SK-N-SH treated with all-trans-retinoic acid at 6 μM for 48 hours (cell line): ENCODE data around the gene UNC119B.
A peak's percentile ranks its signal among the peaks of the same experiment; 100 is the strongest.

Source experiments
- ATAC-seq: fragments of 200-7000 bp; cut with Tn5 transposase; 3 replicates; pipeline ENCODE4 v1.9.1; 2020; ENCODE audit warnings: mild to moderate bottlenecking, moderate library complexity
- ARNTL ChIP-seq: fragments of 450-650 bp; formaldehyde crosslinking; IDR thresholded peaks from 2 replicates; pipeline ENCODE4 v1.5.0; 2020; ENCODE audit warnings: low read depth, mild to moderate bottlenecking, moderate library complexity, borderline replicate concordance
- BACH2 ChIP-seq: fragments of 250-450 bp; sonication (Bioruptor Pico); IDR thresholded peaks from 2 replicates; pipeline ENCODE4 v1.9.0; 2021; ENCODE audit warnings: mild to moderate bottlenecking, borderline replicate concordance
- CSDC2 ChIP-seq: fragments of 250-450 bp; sonication (Bioruptor Pico); IDR thresholded peaks from 2 replicates; pipeline ENCODE4 v1.5.0; 2020; ENCODE audit warnings: mild to moderate bottlenecking, moderate library complexity
- ESRRG ChIP-seq: fragments of 250-450 bp; sonication (Bioruptor Pico); IDR thresholded peaks from 2 replicates; pipeline ENCODE4 v1.6.1; 2021; ENCODE audit warnings: mild to moderate bottlenecking
- ISL1 ChIP-seq: fragments of 250-450 bp; sonication (Bioruptor Pico); IDR thresholded peaks from 2 replicates; pipeline ENCODE4 v2.1.2; 2022; ENCODE audit warnings: mild to moderate bottlenecking, moderate library complexity
- OSR1 ChIP-seq: fragments of 250-450 bp; sonication (Bioruptor Pico); IDR thresholded peaks from 2 replicates; pipeline ENCODE4 v1.8.0; 2022; ENCODE audit warnings: moderate library complexity, mild to moderate bottlenecking, inconsistent platforms
- PPARA ChIP-seq: fragments of 250-450 bp; sonication (Bioruptor Pico); IDR thresholded peaks from 2 replicates; pipeline ENCODE4 v1.5.0; 2020; ENCODE audit warnings: mild to moderate bottlenecking, borderline replicate concordance
- RARB ChIP-seq: fragments of 250-450 bp; sonication (Bioruptor Pico); IDR thresholded peaks from 2 replicates; pipeline ENCODE4 v1.8.0; 2021; ENCODE audit warnings: mild to moderate bottlenecking, moderate library complexity
- SNAI2 ChIP-seq: fragments of 250-450 bp; sonication (Bioruptor Pico); IDR thresholded peaks from 2 replicates; pipeline ENCODE4 v1.5.0; 2020; ENCODE audit warnings: mild to moderate bottlenecking, moderate library complexity
- TCF4 ChIP-seq: fragments of 250-450 bp; sonication (Bioruptor Pico); IDR thresholded peaks from 2 replicates; pipeline ENCODE4 v1.8.0; 2021; ENCODE audit warnings: mild to moderate bottlenecking, moderate library complexity, borderline replicate concordance
- TOX ChIP-seq: fragments of 250-450 bp; sonication (Bioruptor Pico); IDR thresholded peaks from 2 replicates; pipeline ENCODE4 v1.8.0; 2021; ENCODE audit warnings: mild to moderate bottlenecking, moderate library complexity, borderline replicate concordance
- ZC3H10 ChIP-seq: fragments of 250-450 bp; sonication (Bioruptor Pico); IDR thresholded peaks from 2 replicates; pipeline ENCODE4 v1.5.1; 2021; ENCODE audit warnings: mild to moderate bottlenecking, moderate library complexity
- ZFP3 ChIP-seq: fragments of 250-450 bp; sonication (Bioruptor Pico); IDR thresholded peaks from 2 replicates; pipeline ENCODE4 v1.5.0; 2020; ENCODE audit warnings: mild to moderate bottlenecking, moderate library complexity
- ZFP30 ChIP-seq: fragments of 450-650 bp; formaldehyde crosslinking; IDR thresholded peaks from 2 replicates; pipeline ENCODE4 v1.5.0; 2022; ENCODE audit warnings: mild to moderate bottlenecking, moderate library complexity
- ZNF565 ChIP-seq: fragments of 450-650 bp; formaldehyde crosslinking; conservative IDR thresholded peaks from 2 replicates; pipeline ENCODE4 v1.5.0; 2020; ENCODE audit warnings: low read depth, mild to moderate bottlenecking, moderate library complexity
- ZNF70 ChIP-seq: fragments of 450-650 bp; formaldehyde crosslinking; IDR thresholded peaks from 2 replicates; pipeline ENCODE4 v1.5.0; 2020; ENCODE audit warnings: mild to moderate bottlenecking, moderate library complexity
- ZNF8 ChIP-seq: fragments of 450-650 bp; formaldehyde crosslinking; IDR thresholded peaks from 2 replicates; pipeline ENCODE4 v1.5.0; 2020; ENCODE audit warnings: mild to moderate bottlenecking, moderate library complexity
- TF ChIP-seq, protein P1 (sequence below): fragments of 250-450 bp; sonication (Bioruptor Pico); IDR thresholded peaks from 2 replicates; pipeline ENCODE4 v1.8.0; 2021; ENCODE audit warnings: low read depth, mild to moderate bottlenecking, moderate library complexity, borderline replicate concordance
- TF ChIP-seq, protein P2 (sequence below): fragments of 250-450 bp; sonication (Bioruptor Pico); IDR thresholded peaks from 2 replicates; pipeline ENCODE4 v1.5.1; 2021; ENCODE audit warnings: mild to moderate bottlenecking, moderate library complexity
- TF ChIP-seq, protein P3 (sequence below): fragments of 250-450 bp; sonication (Bioruptor Pico); IDR thresholded peaks from 2 replicates; pipeline ENCODE4 v1.5.1; 2020; ENCODE audit warnings: low read depth, mild to moderate bottlenecking, moderate library complexity
- TF ChIP-seq, protein P4 (sequence below): fragments of 250-450 bp; sonication (Bioruptor Pico); IDR thresholded peaks from 2 replicates; pipeline ENCODE4 v1.5.0; 2020; ENCODE audit warnings: mild to moderate bottlenecking, moderate library complexity

Gene UNC119B

DNA sequence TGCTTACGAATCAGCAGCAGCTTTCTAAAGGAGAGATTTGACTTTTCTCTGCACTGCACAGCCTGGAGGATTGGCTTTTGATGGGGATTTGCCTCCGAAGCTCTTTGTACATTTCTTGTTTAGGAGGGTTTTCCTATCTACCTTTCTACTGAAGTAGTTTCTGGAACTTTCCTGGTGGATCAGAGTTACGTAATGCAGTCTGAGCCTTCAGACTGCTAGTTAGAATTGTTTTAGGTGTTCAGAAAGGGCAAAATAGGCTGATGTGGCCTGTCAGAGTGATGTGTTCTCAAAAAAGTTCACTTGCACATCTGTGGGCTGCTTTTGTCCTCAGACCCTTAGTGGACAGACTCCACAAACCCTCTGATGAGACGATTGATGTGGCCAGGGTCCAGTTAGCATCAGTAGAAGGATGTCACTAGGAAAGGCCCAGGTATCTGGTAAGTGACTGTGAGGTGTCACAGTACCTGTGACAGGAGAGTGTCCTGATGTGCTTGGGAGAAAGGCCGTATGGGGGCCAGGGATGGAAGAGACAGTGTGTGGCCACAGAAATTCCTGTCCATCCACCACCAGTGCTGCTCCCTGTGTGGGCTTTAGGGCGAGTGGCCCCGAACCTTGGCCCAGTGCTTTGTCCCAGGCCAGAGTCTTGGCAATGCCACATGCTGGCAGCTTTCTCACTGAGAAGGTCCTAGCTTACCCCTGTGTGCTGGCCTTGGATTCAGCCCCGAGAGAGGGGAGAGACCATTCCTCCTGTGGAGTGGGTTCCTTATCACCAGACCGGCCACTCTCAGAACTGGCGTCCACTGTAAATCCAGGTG is 10.9 kb downstream of the UNC119B start (continued):
- TF ChIP-seq ZFP3 (CRISPR knock-in tag) (no peak), ESRRG (CRISPR knock-in tag) (no peak), ZNF8 (CRISPR knock-in tag) (no peak), BACH2 (no peak), ARNTL (CRISPR knock-in tag) (no peak)
- TF ChIP-seq, protein P1, sequence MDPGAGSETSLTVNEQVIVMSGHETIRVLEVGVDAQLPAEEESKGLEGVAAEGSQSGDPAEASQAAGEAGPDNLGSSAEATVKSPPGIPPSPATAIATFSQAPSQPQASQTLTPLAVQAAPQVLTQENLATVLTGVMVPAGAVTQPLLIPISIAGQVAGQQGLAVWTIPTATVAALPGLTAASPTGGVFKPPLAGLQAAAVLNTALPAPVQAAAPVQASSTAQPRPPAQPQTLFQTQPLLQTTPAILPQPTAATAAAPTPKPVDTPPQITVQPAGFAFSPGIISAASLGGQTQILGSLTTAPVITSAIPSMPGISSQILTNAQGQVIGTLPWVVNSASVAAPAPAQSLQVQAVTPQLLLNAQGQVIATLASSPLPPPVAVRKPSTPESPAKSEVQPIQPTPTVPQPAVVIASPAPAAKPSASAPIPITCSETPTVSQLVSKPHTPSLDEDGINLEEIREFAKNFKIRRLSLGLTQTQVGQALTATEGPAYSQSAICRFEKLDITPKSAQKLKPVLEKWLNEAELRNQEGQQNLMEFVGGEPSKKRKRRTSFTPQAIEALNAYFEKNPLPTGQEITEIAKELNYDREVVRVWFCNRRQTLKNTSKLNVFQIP (CRISPR knock-in tag): no peak
- TF ChIP-seq, protein P2, sequence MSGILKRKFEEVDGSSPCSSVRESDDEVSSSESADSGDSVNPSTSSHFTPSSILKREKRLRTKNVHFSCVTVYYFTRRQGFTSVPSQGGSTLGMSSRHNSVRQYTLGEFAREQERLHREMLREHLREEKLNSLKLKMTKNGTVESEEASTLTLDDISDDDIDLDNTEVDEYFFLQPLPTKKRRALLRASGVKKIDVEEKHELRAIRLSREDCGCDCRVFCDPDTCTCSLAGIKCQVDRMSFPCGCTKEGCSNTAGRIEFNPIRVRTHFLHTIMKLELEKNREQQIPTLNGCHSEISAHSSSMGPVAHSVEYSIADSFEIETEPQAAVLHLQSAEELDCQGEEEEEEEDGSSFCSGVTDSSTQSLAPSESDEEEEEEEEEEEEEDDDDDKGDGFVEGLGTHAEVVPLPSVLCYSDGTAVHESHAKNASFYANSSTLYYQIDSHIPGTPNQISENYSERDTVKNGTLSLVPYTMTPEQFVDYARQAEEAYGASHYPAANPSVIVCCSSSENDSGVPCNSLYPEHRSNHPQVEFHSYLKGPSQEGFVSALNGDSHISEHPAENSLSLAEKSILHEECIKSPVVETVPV (CRISPR knock-in tag): no peak
- TF ChIP-seq, protein P3, sequence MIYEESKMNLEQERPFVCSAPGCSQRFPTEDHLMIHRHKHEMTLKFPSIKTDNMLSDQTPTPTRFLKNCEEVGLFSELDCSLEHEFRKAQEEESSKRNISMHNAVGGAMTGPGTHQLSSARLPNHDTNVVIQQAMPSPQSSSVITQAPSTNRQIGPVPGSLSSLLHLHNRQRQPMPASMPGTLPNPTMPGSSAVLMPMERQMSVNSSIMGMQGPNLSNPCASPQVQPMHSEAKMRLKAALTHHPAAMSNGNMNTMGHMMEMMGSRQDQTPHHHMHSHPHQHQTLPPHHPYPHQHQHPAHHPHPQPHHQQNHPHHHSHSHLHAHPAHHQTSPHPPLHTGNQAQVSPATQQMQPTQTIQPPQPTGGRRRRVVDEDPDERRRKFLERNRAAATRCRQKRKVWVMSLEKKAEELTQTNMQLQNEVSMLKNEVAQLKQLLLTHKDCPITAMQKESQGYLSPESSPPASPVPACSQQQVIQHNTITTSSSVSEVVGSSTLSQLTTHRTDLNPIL (CRISPR knock-in tag): no peak

DNA sequence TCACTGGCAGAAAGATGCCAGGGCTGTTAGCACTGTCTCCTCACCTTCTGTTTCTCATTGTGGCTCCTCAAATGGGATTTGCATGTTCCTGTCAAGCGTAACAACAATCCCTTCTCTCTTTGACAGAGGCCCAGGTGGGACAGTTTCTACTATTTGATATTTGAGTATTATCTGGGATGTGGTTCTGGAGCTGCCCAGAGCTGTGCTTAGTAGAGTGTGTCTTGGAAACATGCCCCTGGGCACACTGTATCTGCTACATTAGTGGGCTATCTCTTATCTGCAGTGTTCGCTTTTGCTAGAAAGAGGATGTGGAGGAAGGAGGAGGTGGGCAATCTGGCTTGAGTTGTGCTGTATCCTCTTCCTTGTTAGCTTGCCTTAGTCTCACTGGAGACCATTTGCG is 11.6 kb downstream of the UNC119B start:
- no peak for ATAC-seq
- TF ChIP-seq, protein P4, sequence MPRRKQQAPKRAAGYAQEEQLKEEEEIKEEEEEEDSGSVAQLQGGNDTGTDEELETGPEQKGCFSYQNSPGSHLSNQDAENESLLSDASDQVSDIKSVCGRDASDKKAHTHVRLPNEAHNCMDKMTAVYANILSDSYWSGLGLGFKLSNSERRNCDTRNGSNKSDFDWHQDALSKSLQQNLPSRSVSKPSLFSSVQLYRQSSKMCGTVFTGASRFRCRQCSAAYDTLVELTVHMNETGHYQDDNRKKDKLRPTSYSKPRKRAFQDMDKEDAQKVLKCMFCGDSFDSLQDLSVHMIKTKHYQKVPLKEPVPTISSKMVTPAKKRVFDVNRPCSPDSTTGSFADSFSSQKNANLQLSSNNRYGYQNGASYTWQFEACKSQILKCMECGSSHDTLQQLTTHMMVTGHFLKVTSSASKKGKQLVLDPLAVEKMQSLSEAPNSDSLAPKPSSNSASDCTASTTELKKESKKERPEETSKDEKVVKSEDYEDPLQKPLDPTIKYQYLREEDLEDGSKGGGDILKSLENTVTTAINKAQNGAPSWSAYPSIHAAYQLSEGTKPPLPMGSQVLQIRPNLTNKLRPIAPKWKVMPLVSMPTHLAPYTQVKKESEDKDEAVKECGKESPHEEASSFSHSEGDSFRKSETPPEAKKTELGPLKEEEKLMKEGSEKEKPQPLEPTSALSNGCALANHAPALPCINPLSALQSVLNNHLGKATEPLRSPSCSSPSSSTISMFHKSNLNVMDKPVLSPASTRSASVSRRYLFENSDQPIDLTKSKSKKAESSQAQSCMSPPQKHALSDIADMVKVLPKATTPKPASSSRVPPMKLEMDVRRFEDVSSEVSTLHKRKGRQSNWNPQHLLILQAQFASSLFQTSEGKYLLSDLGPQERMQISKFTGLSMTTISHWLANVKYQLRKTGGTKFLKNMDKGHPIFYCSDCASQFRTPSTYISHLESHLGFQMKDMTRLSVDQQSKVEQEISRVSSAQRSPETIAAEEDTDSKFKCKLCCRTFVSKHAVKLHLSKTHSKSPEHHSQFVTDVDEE: peak; percentile 66
- no peak for TF ChIP-seq ZNF70 (CRISPR knock-in tag)

DNA sequence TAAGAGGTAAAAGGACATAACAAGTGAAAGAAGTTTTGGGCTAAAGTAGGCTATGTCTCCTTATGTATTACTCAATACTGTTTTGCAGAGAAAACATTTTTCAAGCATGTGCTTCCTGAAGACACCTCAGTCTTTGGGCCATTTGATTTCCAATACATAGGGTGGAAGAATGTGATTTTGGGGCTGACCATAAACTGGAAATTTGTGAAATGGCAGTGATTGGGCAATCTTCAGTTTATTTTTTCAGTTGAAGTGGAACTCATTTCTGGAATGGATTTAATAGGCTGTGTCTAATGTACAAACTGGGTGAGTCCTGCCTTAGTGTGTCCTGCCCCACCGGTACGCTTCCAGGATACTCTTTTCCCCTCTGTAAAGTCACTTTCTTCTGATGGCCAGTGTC is 12.5 kb downstream of the UNC119B start:
- no peak for TF ChIP-seq ESRRG (CRISPR knock-in tag)
- no peak for TF ChIP-seq ZFP30
- TF ChIP-seq ZC3H10: no peak
- no peak for TF ChIP-seq CSDC2 (CRISPR knock-in tag)
- TF ChIP-seq RARB: no peak
- no peak for TF ChIP-seq ZNF8 (CRISPR knock-in tag)
- no peak for TF ChIP-seq SNAI2 (CRISPR knock-in tag)
- TF ChIP-seq ZFP3 (CRISPR knock-in tag): no peak
- TF ChIP-seq PPARA (CRISPR knock-in tag): no peak
- TF ChIP-seq OSR1 (CRISPR knock-in tag): no peak
- TF ChIP-seq, protein P2 (CRISPR knock-in tag): no peak
- TF ChIP-seq TOX: no peak
- TF ChIP-seq TCF4: no peak
- no peak for TF ChIP-seq ISL1 (CRISPR knock-in tag)
- TF ChIP-seq, protein P3 (CRISPR knock-in tag): no peak
- TF ChIP-seq ZNF565 (CRISPR knock-in tag): no peak
- no peak for ATAC-seq
